Spleen (tissue), 7 donors: ENCODE measurements around the gene AP1G1.

Experiments used
- POLR2AphosphoS5 ChIP-seq, 3 donors: sonication (generic); formaldehyde crosslinking; IDR thresholded peaks; one replicate each; pipeline ENCODE4 v1.5.1; 2017; ENCODE audit warnings: antibody characterized with exemption in 3 of 3
- TF ChIP-seq, protein P1 (sequence below), 11 experiments: fragments of 200-600 bp in 7 of 11; fragments of 450-650 bp in 4 of 11; sonication (generic) in 4 of 11; IDR thresholded peaks in 8 of 11; conservative IDR thresholded peaks in 3 of 11; 1 replicate in 7 of 11; 2 replicates in 4 of 11; pipeline versions ENCODE4 v1.4.0 to v1.8.0; 2016 to 2021; ENCODE audit warnings: antibody characterized with exemption in 11 of 11, inconsistent platforms in 4 of 11, mild to moderate bottlenecking in 1 of 11
- donor health status: DM: no; HTN: no; CAD: no; lungs with moderate emphysema.
- donor health status: DM: no; HTN: no; CAD: no.
- donor health status: DM: no; HTN: no; CAD: no.

DNA sequence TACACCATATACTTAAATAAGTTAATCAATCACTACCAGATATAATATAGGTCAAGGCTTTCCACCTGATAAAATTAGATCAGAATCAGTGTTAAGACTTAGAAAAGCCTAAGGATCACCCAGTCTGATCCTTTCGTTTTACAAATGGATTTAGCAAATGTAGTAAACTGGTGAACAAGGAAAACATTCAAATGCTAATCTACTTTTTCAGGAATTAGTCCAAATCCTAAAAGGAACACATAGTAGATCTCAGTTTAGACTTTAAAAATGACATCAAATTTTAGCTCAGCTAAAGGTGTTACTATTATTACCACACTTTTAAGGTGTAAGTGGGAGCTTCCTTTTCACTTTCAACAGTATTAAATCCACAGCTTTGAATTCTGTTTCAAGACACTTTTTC, 96.1 kb downstream of the AP1G1 start:
- TF ChIP-seq, protein P1, sequence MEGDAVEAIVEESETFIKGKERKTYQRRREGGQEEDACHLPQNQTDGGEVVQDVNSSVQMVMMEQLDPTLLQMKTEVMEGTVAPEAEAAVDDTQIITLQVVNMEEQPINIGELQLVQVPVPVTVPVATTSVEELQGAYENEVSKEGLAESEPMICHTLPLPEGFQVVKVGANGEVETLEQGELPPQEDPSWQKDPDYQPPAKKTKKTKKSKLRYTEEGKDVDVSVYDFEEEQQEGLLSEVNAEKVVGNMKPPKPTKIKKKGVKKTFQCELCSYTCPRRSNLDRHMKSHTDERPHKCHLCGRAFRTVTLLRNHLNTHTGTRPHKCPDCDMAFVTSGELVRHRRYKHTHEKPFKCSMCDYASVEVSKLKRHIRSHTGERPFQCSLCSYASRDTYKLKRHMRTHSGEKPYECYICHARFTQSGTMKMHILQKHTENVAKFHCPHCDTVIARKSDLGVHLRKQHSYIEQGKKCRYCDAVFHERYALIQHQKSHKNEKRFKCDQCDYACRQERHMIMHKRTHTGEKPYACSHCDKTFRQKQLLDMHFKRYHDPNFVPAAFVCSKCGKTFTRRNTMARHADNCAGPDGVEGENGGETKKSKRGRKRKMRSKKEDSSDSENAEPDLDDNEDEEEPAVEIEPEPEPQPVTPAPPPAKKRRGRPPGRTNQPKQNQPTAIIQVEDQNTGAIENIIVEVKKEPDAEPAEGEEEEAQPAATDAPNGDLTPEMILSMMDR (IDR thresholded peaks at IDR 0.05 in 8 of 11, conservative IDR thresholded peaks at IDR 0.05 in 3 of 11): no peak
- TF ChIP-seq POLR2AphosphoS5 (IDR thresholded peaks at IDR 0.05): no peak
